Body of pancreas (tissue), 4 donors: ENCODE data around the gene PAPPA2.

Experiments
- POLR2A ChIP-seq, 3 donors: fragments of 450-650 bp; IDR thresholded peaks; one replicate each; pipeline ENCODE4 v1.6.1; 2016; ENCODE audit warnings: antibody characterized with exemption in 3 of 3, mild to moderate bottlenecking in 2 of 3
- TF ChIP-seq, protein P1 (sequence below), 7 experiments: fragments of 450-650 bp in 4 of 7; fragments of 200-600 bp in 3 of 7; sonication (generic) in 3 of 7; IDR thresholded peaks; one replicate each; pipeline ENCODE4 v1.5.1; 2016 to 2019; ENCODE audit warnings: antibody characterized with exemption in 7 of 7

GRCh38 chr1:176609556-176610408 lies 146.8 kb downstream of the PAPPA2 start:
- TF ChIP-seq, protein P1, sequence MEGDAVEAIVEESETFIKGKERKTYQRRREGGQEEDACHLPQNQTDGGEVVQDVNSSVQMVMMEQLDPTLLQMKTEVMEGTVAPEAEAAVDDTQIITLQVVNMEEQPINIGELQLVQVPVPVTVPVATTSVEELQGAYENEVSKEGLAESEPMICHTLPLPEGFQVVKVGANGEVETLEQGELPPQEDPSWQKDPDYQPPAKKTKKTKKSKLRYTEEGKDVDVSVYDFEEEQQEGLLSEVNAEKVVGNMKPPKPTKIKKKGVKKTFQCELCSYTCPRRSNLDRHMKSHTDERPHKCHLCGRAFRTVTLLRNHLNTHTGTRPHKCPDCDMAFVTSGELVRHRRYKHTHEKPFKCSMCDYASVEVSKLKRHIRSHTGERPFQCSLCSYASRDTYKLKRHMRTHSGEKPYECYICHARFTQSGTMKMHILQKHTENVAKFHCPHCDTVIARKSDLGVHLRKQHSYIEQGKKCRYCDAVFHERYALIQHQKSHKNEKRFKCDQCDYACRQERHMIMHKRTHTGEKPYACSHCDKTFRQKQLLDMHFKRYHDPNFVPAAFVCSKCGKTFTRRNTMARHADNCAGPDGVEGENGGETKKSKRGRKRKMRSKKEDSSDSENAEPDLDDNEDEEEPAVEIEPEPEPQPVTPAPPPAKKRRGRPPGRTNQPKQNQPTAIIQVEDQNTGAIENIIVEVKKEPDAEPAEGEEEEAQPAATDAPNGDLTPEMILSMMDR (IDR thresholded peaks at IDR 0.05): peak in 2 of 7 experiments; percentile 12 to 30
- TF ChIP-seq POLR2A (IDR thresholded peaks at IDR 0.05): no peak
